WTC11 (cell line): Measurements from ENCODE around the gene PABPN1L.

Experiments used
- CREB1 ChIP-seq: sonication (generic); formaldehyde crosslinking; IDR thresholded peaks from 2 replicates; pipeline ENCODE4 v1.8.0; 2023; ENCODE audit warnings: mild to moderate bottlenecking, missing genetic modification reagents
- E2F4 ChIP-seq: sonication (generic); formaldehyde crosslinking; IDR thresholded peaks from 2 replicates; pipeline ENCODE4 v1.8.1; 2022; ENCODE audit warnings: low read depth, mild to moderate bottlenecking, moderate library complexity, missing genetic modification reagents, borderline replicate concordance
- FOXJ3 ChIP-seq: sonication (generic); formaldehyde crosslinking; IDR thresholded peaks from 2 replicates; pipeline ENCODE4 v1.9.0; 2021; ENCODE audit warnings: missing genetic modification reagents, mild to moderate bottlenecking, borderline replicate concordance
- GABPB1 ChIP-seq: sonication (generic); formaldehyde crosslinking; IDR thresholded peaks from 2 replicates; pipeline ENCODE4 v1.8.1; 2023; ENCODE audit warnings: mild to moderate bottlenecking, missing genetic modification reagents
- NFYB ChIP-seq: sonication (generic); formaldehyde crosslinking; conservative IDR thresholded peaks from 2 replicates; pipeline ENCODE4 v1.8.0; 2022; ENCODE audit warnings: low read depth, missing genetic modification reagents
- NR1H2 ChIP-seq: sonication (generic); formaldehyde crosslinking; IDR thresholded peaks from 2 replicates; pipeline ENCODE4 v1.9.0; 2021; ENCODE audit warnings: mild to moderate bottlenecking, moderate library complexity, missing genetic modification reagents
- TP53 ChIP-seq: sonication (generic); formaldehyde crosslinking; IDR thresholded peaks from 2 replicates; pipeline ENCODE4 v1.8.1; 2023; ENCODE audit warnings: mild to moderate bottlenecking, missing genetic modification reagents
- ZMAT4 ChIP-seq: fragments of 250-450 bp; sonication (Bioruptor Pico); IDR thresholded peaks from 2 replicates; pipeline ENCODE4 v1.9.0; 2021; ENCODE audit warnings: mild to moderate bottlenecking
- ZNF121 ChIP-seq: sonication (generic); formaldehyde crosslinking; IDR thresholded peaks from 2 replicates; pipeline ENCODE4 v1.8.0; 2023; ENCODE audit warnings: missing genetic modification reagents
- ZNF219 ChIP-seq: sonication (generic); formaldehyde crosslinking; IDR thresholded peaks from 2 replicates; pipeline ENCODE4 v1.8.0; 2023; ENCODE audit warnings: missing genetic modification reagents, mild to moderate bottlenecking, borderline replicate concordance
- ZNF396 ChIP-seq: fragments of 250-450 bp; sonication (Bioruptor Pico); IDR thresholded peaks from 2 replicates; pipeline ENCODE4 v1.8.0; 2021; ENCODE audit warnings: mild to moderate bottlenecking, moderate library complexity, borderline replicate concordance
- TF ChIP-seq, protein P1 (sequence below): fragments of 200-600 bp; IDR thresholded peaks from 2 replicates; pipeline ENCODE4 v1.8.0; 2022; ENCODE audit warnings: antibody characterized with exemption
- TF ChIP-seq, protein P2 (sequence below): sonication (generic); formaldehyde crosslinking; IDR thresholded peaks from 2 replicates; pipeline ENCODE4 v1.8.1; 2022; ENCODE audit warnings: missing genetic modification reagents, borderline replicate concordance

- TF ChIP-seq, protein P1, sequence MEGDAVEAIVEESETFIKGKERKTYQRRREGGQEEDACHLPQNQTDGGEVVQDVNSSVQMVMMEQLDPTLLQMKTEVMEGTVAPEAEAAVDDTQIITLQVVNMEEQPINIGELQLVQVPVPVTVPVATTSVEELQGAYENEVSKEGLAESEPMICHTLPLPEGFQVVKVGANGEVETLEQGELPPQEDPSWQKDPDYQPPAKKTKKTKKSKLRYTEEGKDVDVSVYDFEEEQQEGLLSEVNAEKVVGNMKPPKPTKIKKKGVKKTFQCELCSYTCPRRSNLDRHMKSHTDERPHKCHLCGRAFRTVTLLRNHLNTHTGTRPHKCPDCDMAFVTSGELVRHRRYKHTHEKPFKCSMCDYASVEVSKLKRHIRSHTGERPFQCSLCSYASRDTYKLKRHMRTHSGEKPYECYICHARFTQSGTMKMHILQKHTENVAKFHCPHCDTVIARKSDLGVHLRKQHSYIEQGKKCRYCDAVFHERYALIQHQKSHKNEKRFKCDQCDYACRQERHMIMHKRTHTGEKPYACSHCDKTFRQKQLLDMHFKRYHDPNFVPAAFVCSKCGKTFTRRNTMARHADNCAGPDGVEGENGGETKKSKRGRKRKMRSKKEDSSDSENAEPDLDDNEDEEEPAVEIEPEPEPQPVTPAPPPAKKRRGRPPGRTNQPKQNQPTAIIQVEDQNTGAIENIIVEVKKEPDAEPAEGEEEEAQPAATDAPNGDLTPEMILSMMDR, result no peak
- TF ChIP-seq FOXJ3, result no peak
- no peak for TF ChIP-seq ZNF219 (CRISPR knock-in tag)
- TF ChIP-seq E2F4 (CRISPR knock-in tag), result no peak
- no peak for TF ChIP-seq NFYB
- no peak for TF ChIP-seq NR1H2
- TF ChIP-seq GABPB1 (CRISPR knock-in tag), result no peak
- TF ChIP-seq, protein P2, sequence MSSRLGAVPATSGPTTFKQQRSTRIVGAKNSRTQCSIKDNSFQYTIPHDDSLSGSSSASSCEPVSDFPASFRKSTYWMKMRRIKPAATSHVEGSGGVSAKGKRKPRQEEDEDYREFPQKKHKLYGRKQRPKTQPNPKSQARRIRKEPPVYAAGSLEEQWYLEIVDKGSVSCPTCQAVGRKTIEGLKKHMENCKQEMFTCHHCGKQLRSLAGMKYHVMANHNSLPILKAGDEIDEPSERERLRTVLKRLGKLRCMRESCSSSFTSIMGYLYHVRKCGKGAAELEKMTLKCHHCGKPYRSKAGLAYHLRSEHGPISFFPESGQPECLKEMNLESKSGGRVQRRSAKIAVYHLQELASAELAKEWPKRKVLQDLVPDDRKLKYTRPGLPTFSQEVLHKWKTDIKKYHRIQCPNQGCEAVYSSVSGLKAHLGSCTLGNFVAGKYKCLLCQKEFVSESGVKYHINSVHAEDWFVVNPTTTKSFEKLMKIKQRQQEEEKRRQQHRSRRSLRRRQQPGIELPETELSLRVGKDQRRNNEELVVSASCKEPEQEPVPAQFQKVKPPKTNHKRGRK (CRISPR knock-in tag), result no peak
- no peak for TF ChIP-seq ZNF121 (CRISPR knock-in tag)
- no peak for TF ChIP-seq ZMAT4 (CRISPR knock-in tag)
- no peak for TF ChIP-seq ZNF396 (CRISPR knock-in tag)
- no peak for TF ChIP-seq TP53 (CRISPR knock-in tag)
- no peak for TF ChIP-seq CREB1 (CRISPR knock-in tag)
Observed at GRCh38 chr16:88861359-88861758, 5.1 kb downstream of the PABPN1L start.
